GM21717 (cell line): ENCODE measurements around the gene DNAAF5.
"Not testable (repeated sequence)": the region's sequence is repeated elsewhere in the genome, so short reads cannot be mapped to it uniquely, and the experiment has no call there.

Experiments used
- ATAC-seq: cut with Tn5 transposase; IDR thresholded peaks from one replicate; pipeline ENCODE4 v1.9.1; 2021; ENCODE audit warnings: mild to moderate bottlenecking, moderate library complexity; ENCODE audit not compliant: unreplicated experiment

The DNAAF5 gene

DNA sequence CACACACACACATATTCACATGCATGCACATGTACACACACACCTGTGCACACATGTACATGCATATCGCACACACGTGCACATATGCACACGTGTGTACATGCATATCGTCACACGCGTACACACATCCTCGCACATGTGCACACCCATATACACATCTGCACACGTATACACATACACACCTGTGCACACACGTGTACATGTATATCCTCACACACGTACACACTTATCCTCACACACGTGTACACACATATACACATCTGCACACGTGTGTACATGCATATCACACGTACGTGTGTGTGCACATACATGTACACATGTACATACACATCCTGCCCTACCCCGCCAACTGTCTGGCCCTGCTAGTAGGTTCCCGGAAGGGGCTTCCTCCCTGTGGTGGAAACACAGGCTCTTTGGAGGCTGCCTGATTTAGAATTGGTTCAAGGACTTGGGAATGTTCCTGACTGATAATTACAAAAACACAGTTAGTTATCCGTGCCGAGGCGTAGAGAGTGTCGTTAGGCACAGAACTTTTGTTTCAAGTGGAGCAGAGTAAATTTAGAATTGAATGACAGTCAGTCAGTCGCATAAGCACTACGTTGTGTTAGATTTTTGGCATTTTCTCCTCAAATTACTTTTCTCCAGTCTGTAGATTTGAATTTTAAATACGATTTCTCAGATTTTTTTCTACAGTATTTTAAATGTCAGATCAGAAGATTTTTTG is 19.1 kb downstream of the DNAAF5 start:
- no peak for ATAC-seq

- ATAC-seq, result no peak
Observed at GRCh38 chr7:746155-747061, 19.9 kb downstream of the DNAAF5 start.

- no peak for ATAC-seq
Observed at GRCh38 chr7:747186-747585, 20.7 kb downstream of the DNAAF5 start.

DNA sequence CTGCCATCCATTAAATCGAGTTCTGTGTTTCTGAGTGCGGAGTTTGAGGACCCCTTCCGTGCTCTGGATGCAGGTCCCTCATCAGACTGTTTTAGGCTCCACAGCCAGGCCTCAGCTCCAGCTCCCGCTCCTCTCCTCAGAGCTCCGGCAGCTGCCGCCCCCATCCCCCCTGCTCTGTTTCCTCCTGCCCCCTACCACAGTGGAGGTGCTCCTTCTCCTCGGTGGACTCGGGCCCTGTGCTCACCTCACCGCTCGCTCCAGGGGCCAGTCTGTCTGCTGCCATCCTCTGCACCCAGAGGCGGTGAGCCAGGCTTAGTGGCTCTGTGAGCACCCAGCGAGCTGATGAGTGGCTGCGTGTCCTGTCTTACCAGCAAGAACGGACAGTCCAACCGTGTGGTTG is 21.9 kb downstream of the DNAAF5 start:
- ATAC-seq, result no peak

DNA sequence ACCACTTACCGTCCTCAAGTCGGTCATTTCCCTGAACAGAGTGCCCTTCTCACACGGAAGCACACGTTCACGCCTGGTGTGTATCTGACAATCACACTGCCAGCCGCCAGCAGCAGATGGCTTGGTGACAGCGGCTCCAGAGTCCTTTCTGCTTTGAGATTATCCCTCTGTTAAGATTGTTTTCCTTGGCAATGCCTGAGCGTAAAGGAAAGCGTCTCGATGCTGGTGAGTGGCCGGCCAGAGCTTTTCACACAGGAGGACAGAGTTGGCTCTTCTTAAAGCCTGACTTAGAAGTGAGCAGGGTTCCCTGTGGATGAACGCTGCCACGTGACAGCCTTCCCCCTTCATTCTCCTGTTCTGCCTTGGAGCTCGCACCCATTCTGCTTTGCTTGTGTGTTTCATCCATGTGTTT is 22.6 kb downstream of the DNAAF5 start:
- ATAC-seq, result no peak

- no peak for ATAC-seq
Observed at GRCh38 chr7:750111-750905, 23.8 kb downstream of the DNAAF5 start.

GRCh38 chr7:751826-752225 is 25.3 kb downstream of the DNAAF5 start:
- no peak for ATAC-seq

DNA sequence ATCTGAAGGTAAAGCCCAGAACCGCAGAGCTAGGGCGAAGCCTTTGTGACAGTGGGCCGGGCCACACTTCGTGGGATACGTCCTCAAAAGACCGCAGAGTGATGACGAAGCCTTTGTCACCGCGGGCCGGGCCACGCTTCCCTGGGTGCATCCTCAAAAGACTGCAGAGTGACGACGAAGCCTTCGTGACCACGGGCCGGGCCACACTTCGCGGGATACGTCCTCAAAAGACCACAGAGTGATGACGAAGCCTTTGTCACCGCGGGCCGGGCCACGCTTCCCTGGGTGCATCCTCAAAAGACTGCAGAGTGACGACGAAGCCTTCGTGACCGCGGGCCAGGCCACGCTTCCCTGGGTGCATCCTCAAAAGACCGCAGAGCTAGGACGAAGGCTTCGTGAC is 25.8 kb downstream of the DNAAF5 start:
- not testable (repeated sequence) for ATAC-seq

- ATAC-seq, result no peak
Observed at GRCh38 chr7:753190-753589, 26.7 kb downstream of the DNAAF5 start.

- ATAC-seq, result no peak
Observed at GRCh38 chr7:754531-755412, 28.3 kb downstream of the DNAAF5 start.

DNA sequence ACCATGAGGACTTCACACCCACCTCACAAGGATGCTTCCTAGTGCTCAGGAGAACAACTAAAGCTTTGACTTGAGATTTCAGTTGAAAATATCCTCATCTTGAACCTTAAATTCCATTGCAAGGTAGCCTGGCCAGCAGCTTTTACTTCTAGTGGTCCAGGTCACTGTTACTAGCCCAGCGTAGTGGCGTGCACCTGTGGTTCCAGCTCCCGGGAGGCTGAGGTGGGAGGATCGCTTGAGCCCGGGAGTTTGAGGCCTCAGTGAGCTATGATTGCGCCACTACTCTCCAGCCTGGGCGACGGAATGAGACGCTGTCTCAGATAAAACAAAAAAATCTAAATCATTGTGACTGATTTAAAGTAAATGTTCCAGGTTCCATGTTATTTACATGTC is 28.9 kb downstream of the DNAAF5 start:
- ATAC-seq, result no peak

DNA sequence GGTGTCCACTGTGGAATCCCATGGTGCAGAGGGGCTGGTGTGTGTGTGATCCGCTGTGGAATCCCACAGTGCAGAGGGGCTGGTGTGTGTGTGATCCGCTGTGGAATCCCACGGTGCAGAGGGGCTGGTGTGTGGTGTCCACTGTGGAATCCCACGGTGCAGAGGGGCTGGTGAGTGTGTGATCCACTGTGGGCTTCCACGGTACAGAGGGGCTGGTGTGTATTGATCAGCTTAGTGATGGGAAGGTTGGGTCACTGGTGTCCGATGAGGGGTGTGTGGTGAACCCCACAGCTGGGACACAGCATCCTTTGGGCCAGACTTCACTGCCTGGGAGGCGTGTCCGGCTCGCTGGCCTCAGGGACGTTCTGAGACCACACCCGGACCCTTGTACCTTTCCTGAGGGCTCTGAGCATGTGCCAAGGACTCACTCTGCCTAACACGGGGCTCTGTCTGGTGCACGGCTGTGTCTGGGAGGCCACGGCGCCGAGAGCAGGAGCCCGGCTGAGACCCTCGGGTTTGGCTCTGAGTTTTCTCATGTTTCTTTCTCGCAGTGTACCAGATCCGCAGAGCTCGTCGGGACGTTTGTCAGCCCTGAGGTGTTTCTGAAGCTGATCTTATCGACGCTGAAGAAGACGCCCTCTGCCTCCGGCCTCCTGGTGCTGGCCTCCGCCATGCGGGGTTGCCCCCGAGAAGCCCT is 29.9 kb downstream of the DNAAF5 start:
- no peak for ATAC-seq

GRCh38 chr7:756928-757560 is 30.5 kb downstream of the DNAAF5 start:
- ATAC-seq, result no peak

DNA sequence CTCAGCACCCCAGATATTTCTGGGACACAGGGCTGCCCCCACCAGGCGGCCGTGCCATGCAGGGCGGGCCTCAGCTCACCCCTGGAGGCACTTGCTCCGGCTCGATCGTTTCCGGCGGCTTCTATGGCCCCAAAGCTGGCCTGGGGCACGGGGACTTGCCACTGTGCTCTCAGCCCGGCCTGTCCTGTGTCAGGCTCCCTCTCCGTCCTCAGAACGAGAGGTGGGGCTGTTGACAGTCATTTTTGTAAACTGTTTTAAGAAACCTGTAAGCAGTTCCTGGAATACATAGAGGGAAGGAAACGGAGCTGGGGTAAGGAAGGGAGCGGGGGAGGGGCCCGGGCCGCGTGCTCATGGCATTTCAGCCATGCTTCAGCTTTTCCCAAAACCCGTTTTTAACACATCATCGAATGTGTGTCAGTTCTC is 31.3 kb downstream of the DNAAF5 start:
- no peak for ATAC-seq

- ATAC-seq, result no peak
Observed at GRCh38 chr7:759569-759968, 33.1 kb downstream of the DNAAF5 start.

DNA sequence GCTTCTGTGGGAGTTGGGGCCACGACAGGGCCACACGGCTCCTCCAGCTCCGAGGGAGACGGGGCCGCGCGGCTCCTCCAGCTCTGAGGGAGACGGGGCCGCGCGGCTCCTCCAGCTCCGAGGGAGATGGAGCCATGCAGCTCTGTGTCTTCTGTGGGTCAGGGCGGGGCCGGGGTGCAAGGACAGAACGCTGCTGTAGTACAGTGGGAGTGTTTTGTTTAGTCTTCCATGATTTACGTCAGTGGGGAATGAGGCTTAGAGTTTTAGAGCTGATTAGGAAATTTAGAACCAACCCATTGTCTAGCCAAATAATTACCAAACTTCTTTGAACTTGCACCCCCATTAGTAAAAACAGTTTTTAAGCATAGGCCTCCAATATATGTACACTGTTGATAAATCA is 33.5 kb downstream of the DNAAF5 start:
- ATAC-seq, result no peak

DNA sequence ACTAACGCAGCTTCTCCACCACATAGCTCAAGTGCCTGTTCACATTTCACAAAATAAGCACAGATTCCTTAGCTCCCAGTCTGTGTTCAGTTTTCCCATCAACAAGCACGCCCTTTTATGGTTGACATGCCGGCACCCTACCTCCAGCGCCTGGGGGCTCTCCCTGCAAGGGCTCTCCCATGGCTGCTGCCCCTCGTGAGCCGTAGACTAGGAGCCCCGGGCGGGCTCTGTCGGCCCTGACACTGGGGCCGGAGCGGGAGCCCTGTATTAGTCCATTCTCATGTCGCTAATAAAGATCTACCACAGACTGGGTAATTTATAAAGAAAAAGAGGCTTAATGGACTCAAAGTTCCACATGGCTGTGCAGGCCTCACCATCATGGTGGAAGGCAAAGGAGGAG is 34.6 kb downstream of the DNAAF5 start:
- no peak for ATAC-seq

GRCh38 chr7:761631-762030 is 35.1 kb downstream of the DNAAF5 start:
- ATAC-seq, result no peak

DNA sequence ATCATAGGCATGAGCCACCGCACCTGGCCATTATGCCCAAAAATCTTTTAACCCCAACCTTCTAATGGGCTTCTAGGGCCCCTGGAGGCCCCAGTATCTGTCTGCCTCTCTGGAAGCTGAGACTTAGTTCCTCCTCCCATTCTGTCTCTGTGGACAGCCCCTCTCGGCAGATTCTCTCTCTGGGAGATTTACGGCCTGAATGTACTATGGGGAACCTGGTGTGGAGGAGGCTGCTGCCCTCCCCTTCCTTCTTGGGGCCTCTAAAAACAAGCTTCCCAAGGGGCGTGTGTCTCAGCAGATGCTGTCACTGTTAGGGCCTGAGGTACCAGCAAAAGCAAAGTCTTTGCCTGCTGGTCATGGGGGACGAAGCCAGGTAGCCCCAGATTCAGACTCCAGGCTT is 36.4 kb downstream of the DNAAF5 start:
- ATAC-seq, result no peak
